ENCODE results near the gene EPHA2. TPM values are rescaled to one million over a fixed set of nuclear protein-coding genes. Genes with fewer than 3 reads are reported as not detected.

The EPHA2 gene
- total and polyA plus RNA-seq, 4 donors, result 17.5 to 35.6 (median 20.5) TPM

DNA sequence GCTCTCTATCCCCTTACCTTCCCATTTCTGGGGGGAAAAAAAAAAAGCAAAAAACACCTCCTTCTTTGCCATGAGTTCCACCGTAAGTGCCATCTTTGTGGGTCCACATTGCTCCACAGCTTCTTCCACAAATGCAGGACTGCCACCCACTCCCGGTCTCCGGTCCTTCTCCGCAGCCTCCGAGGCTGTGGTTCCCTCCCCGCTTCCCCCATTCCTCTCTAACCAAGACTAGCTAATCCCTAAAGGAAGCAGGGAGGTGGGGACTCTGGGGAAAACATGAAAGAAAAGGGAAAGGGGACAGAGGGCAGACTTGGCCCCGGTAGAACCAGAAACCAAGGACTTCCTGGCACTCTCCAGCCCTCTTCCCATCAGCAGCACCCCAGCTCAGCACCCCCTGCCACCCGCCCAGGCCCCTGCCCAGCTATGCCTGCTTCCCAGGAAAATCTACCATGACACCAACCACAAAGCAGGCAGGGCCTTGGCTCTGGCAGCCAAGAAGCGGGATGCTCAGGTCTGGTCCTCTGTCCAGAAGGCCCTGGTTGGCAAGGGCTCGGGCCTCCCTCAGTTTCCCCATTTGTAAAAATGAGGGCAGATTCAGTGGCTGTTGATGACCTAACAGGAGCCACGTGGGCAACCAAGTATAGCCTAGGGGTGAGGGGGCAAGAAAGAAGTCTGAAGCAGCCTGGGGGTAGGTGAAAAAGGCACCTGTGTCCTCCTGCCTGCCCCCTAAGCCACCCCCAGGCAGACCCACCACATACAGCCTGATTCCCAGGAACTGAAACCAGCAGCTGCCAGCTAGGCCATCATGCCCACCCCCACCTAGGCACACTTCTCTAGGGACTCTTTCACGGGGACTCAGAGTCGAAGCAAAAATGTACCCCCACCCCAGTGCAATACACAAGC lies 2.5 kb downstream of the EPHA2 start:
- DNase-seq (no peak), ATAC-seq (ENCODE audit: insufficient read depth, low FRiP score) (no peak)
- Histone ChIP-seq H3K27me3 (ENCODE audit: control insufficient read depth in 3 of 3, insufficient read depth in 3 of 3, low read length in 2 of 3) (peaks cover 0 to 11% (median 2%) of the 10 kb centered on the region in 3 donors), H3K9me3 (ENCODE audit: control insufficient read depth in 4 of 4, insufficient read depth in 3 of 4, low read length in 3 of 4) (no peaks in the 10 kb centered on the region), H3K4me3 (peak overlapping the region; percentile 47), H3K9ac (ENCODE audit: insufficient read depth in 1 of 2, low read length in 2 of 2) (peak overlapping the region in 1 of 2 donors; percentile 13), H3K36me3 (ENCODE audit: control insufficient read depth in 4 of 4, insufficient read depth in 4 of 4, low read length in 4 of 4) (peaks cover 0 to 21% (median 0%) of the 10 kb centered on the region in 4 donors), H3K4me1 (ENCODE audit: control insufficient read depth in 5 of 5, insufficient read depth in 5 of 5, low read length in 5 of 5) (peaks cover 0 to 35% (median 23%) of the 10 kb centered on the region in 5 donors), H3K27ac (ENCODE audit: low read depth in 1 of 2, low read length in 1 of 2) (peak overlapping the region; percentile 72 to 96)
- 49 to 66% methylated on average over 13 of the region's 13 CpGs for WGBS, 2 donors
- TF ChIP-seq, protein P1, sequence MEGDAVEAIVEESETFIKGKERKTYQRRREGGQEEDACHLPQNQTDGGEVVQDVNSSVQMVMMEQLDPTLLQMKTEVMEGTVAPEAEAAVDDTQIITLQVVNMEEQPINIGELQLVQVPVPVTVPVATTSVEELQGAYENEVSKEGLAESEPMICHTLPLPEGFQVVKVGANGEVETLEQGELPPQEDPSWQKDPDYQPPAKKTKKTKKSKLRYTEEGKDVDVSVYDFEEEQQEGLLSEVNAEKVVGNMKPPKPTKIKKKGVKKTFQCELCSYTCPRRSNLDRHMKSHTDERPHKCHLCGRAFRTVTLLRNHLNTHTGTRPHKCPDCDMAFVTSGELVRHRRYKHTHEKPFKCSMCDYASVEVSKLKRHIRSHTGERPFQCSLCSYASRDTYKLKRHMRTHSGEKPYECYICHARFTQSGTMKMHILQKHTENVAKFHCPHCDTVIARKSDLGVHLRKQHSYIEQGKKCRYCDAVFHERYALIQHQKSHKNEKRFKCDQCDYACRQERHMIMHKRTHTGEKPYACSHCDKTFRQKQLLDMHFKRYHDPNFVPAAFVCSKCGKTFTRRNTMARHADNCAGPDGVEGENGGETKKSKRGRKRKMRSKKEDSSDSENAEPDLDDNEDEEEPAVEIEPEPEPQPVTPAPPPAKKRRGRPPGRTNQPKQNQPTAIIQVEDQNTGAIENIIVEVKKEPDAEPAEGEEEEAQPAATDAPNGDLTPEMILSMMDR (IDR thresholded peaks at IDR 0.05; ENCODE audit: control extremely low read depth, extremely low read depth), result no peak

DNA sequence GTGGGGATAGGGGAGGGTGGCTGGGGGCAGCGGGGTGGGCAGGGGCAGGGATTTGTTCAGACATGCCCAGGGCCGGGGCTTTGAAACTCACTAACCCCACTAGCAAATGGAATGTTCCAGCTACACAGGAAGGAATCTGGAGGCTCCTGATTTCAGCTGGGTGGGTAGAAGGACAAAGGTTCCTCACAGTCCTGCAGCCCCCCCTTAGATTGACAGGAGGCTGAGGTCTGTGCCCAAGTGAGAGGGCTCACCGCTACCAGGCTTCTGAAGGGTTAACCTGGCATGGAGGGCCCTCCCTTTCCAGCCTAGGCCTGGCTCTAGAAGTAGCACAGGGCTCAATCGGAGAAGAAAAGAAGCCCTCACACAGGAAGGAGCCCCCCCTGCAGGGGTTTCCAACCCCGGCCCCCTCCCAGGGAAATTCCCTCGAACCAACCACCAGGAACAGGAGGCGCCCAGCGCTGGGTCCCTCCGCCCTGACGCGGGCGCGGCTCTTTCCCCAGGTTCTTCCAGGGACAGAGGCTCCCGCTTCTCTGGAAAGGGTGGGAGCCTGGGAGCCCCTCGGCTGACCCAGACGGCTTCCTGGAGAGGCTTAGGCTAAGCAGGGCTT lies 3.3 kb downstream of the EPHA2 start:
- 48 to 62% methylated on average over 16 of the region's 16 CpGs for WGBS, 2 donors
- H3K36me3 ChIP-seq (ENCODE audit: control insufficient read depth in 4 of 4, insufficient read depth in 4 of 4, low read length in 4 of 4), result peaks cover 0 to 25% (median 0%) of the 10 kb centered on the region in 4 donors
- ATAC-seq (ENCODE audit: insufficient read depth, low FRiP score) (no peak), DNase-seq (peak in 1 of 3 donors; percentile 25)
- H3K9ac ChIP-seq (ENCODE audit: insufficient read depth in 1 of 2, low read length in 2 of 2), result peak overlapping the region in 1 of 2 donors; percentile 13
- H3K4me1 ChIP-seq (ENCODE audit: control insufficient read depth in 5 of 5, insufficient read depth in 5 of 5, low read length in 5 of 5), result peaks cover 0 to 35% (median 21%) of the 10 kb centered on the region in 5 donors
- peak overlapping the region; percentile 4 for H3K4me3 ChIP-seq
- H3K27ac ChIP-seq (ENCODE audit: low read depth in 1 of 2, low read length in 1 of 2), result peak overlapping the region; percentile 44 to 96
- TF ChIP-seq, protein P1 (IDR thresholded peaks at IDR 0.05; ENCODE audit: control extremely low read depth, extremely low read depth), result no peak
- H3K27me3 ChIP-seq (ENCODE audit: control insufficient read depth in 3 of 3, insufficient read depth in 3 of 3, low read length in 2 of 3), result peaks cover 0 to 11% (median 2%) of the 10 kb centered on the region in 3 donors
- H3K9me3 ChIP-seq (ENCODE audit: control insufficient read depth in 4 of 4, insufficient read depth in 3 of 4, low read length in 3 of 4), result no peaks in the 10 kb centered on the region

GRCh38 chr1:16151995-16152384 lies 3.9 kb downstream of the EPHA2 start:
- no peak overlapping the region for H3K4me3 ChIP-seq
- 82 to 96% methylated on average over 4 of the region's 4 CpGs for WGBS, 2 donors
- ATAC-seq (ENCODE audit: insufficient read depth, low FRiP score) (no peak), DNase-seq (no peak)
- H3K9me3 ChIP-seq (ENCODE audit: control insufficient read depth in 4 of 4, insufficient read depth in 3 of 4, low read length in 3 of 4), result no peaks in the 10 kb centered on the region
- H3K9ac ChIP-seq (ENCODE audit: insufficient read depth in 1 of 2, low read length in 2 of 2), result no peak overlapping the region
- peaks cover 2 to 40% (median 20%) of the 10 kb centered on the region in 5 donors for H3K4me1 ChIP-seq (ENCODE audit: control insufficient read depth in 5 of 5, insufficient read depth in 5 of 5, low read length in 5 of 5)
- H3K36me3 ChIP-seq (ENCODE audit: control insufficient read depth in 4 of 4, insufficient read depth in 4 of 4, low read length in 4 of 4), result peaks cover 0 to 25% (median 0%) of the 10 kb centered on the region in 4 donors
- H3K27me3 ChIP-seq (ENCODE audit: control insufficient read depth in 3 of 3, insufficient read depth in 3 of 3, low read length in 2 of 3), result peaks cover 0 to 11% (median 2%) of the 10 kb centered on the region in 3 donors
- H3K27ac ChIP-seq (ENCODE audit: low read depth in 1 of 2, low read length in 1 of 2), result peak overlapping the region in 1 of 2 donors; percentile 54
- TF ChIP-seq, protein P1 (IDR thresholded peaks at IDR 0.05; ENCODE audit: control extremely low read depth, extremely low read depth), result no peak

Data from lung (tissue), 12 donors.